Activated CD4-positive, alpha-beta T cell treated with anti-CD3 and anti-CD28 coated beads for 24 hours (primary cell): ENCODE measurements around the gene SERPINB6.
A peak's percentile ranks its signal among the peaks of the same experiment; 100 is the strongest.
"Not testable (repeated sequence)": the region's sequence is repeated elsewhere in the genome, so short reads cannot be mapped to it uniquely, and the experiment has no call there.

ENCODE experiments used
- DNase-seq, 2 donors: peaks; one replicate each; pipeline ENCODE4 v3.0.0-alpha.2; 2020; ENCODE audit warnings: low read depth in 2 of 2

Gene SERPINB6

DNA sequence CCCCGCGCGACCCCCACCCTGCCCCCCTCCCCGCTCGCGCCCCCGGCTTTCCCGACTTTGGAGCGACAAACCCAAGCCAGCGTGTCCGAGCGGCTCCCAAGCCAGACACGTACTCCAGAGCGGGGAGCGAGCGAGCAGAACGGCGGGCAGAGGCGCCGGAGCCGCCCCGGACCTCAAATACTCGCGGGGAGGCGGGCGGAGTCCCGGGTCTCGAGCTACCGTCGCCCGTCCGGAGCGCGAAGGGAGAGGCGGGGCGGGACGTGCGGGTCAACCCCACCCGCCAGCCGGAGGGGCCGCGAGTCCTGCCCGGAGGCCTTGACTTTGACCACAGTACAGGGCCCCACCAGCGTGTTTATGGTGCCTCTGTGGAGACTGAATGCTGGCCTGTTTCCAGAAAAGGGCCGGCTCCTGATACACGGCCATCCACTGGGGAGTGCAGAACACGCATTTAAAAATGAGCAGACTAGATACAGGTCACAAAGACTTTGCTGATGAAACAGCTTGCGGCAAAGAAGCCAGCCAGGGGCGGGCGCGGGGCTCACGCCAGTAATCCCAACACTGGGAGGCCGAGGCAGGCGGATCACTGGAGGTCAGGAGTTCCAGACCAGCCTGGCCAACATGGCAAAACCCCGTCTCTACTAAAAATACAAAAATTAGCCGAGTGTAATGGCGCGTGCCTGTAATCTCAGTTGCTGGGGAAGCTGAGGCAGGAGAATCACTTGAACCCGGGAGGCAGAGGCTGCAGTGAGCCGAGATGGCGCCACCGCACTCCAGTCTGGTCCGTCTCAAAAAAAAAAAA lies at the start of gene SERPINB6:
Gene SERPINB6 (minus strand): TSS at position 148 of the 799 bp plus-strand sequence. CDS start 12,235 bp downstream, outside the sequence.
- peak in 1 of 2 donors; percentile 11 for DNase-seq

DNA sequence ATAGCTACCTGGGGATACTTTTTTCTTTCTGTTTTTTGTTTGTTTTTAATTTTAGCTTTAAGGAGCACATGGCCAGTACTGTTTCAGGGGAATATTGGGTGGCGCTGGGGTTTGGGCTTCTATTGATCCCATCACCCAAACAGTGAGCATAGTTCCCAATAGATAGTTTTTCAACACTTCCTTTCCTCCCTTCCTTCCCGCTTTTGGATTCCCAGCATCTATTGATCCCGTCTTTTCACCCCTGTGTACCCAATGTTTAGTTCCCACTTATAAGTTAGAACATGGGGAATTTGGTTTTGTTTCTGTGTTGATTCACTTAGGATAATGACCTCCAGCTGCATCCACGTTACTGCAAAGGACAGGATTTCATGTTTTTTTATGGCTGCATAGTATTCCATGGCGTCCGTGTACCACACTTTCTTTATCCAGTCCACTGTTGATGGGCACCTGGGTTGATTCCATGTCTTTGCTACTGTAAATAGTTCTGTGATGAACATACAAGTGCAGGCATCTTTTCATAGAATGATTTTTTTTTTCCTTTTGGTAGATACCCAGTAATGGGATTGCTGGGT lies 48.5 kb upstream of the SERPINB6 start:
- no peak for DNase-seq

DNA sequence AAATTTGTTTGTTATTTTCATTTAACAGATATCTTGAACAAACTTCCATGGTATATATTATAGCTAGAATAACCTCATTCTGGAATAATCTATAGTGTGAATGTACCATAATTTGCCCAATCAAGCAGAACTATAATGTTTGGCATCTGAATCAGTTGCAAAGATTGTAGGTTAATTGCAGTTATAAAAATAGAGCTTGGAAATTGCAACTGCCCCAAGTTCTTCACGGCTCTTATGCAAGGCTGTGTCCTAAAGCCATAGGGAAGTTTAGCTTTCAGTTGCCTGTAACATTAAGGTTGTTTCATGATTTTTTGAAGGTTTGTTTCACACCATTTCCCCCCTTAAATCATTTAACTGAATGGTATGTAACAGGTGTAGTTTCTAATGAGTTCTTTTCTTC lies 47.7 kb upstream of the SERPINB6 start:
- no peak for DNase-seq

DNA sequence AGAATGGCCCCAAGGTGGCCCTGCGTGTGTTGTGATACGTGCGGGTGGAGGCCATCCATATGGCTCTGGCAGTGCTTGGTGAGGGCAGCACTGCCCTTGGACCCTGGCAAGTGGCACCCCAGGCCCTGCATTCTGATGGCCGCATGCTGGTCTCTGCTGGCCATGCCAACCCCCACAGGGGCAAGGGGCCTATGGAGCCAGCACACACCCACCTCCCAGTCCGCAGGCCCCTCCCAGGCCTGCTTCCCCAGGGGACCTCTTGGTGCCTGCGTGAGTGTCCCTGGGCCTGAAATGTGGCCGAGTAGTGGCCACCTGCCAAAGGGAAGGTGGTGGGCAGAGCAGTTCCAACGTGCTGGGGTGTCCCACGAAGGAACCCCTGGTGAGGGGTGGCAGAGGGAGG lies 45.9 kb upstream of the SERPINB6 start:
- no peak for DNase-seq

DNA sequence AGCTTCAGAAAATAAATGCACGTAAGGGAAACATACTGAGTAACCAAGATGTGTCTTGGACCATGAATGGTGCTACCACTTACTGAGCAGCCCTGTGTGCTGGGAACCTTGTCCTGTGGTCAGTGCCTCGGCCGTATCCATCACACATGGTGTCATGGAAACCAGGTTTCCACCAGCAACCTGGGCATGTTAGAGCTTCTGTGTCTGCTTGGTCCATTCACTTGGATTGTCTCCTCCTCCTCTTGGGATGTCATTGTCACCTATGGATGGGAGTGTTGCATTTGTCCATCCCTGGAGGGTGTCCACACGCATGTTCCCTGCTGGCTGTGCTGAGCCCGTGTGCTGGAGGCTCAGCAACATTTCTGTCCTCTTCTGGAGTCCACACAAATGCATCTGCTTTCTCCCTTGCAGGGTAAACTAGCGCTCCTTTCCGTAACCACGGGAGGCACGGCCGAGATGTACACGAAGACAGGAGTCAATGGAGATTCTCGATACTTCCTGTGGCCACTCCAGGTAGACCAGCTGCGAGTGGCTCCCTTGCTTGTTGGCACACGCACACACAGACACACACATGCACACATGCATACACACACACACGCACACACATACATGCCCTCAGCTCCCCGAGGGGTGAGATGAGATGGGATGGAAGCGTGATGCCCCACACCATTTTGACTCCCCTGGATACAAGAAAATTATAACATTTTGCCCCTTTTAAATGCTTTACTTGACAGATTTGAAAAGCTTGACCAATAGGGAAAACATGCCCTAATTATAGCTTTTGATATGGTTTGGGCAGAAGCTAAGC lies 45.3 kb upstream of the SERPINB6 start:
- no peak for DNase-seq

DNA sequence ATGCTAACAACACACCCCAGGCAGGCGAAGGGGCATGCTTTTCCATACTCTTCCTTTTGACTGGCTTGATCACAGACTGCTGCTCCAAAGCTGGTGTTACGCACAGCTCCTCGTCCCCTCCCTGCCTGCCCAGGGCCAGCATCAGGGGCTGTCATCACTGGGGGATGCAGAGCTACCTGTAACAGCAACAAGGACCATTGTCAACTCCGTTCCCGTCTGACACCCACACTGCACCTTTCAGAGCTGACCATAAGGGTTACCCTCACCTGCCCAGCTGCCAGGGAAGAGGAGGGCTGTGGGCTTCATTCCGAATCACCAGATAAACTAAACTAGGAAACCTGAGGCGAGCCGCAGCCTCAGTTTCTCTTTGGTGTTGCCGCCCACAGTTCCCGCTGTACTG lies 43.8 kb upstream of the SERPINB6 start:
- DNase-seq, result no peak

DNA sequence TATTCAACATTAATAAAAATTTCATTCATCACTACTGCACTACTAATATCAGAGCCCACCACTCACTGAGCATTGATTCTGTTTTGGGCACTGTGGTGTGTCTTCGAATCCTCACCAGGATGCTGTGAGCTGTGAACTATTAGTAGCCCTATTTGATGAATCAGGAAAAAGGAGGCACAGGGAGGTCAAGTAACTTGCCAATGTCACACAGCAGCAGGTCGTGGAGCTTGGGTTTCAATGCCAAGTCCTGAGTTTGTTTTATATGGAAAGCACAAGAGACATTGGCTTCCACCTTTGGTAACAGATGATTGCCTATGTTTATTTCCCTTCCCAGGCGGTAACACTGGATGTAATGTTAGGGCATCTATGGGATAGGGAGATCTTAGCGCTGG lies 43.3 kb upstream of the SERPINB6 start:
- no peak for DNase-seq

DNA sequence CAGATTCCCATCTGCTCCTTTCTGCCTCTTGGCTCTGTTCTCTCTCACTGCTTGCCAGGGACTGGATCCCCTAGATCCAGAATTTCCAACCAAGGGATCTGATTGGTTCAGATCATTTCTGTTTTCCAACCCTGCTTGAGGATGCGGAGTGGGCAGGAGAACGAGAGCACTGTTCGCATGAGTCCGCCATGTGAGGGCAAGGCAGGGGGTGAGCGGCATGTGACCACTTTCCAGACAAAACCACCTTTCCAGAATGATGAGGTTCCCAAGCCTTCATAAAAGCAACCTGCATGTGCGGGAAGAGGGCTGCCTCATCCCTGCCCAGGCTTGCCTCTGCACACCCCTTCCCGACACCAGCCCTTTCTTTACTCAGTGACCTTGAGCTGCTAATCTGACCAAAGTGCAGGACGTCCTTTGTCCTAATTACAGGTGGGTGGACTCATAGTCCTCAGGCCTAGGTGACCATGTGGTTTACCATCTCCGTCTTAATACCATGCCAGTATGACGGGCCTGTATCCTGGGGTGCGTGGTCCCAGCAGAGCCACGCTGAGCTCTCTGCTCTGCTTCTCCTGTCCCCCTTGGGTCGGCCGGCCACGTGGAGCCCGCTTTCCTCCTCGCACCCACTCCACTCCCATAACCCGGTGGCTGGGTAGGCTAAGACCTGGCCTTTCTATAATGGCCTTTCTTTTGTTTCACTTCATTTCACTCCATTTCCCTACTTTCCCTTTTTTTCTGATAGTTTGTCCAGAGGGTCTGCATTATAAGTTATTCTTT lies 42.7 kb upstream of the SERPINB6 start:
- DNase-seq, result no peak

DNA sequence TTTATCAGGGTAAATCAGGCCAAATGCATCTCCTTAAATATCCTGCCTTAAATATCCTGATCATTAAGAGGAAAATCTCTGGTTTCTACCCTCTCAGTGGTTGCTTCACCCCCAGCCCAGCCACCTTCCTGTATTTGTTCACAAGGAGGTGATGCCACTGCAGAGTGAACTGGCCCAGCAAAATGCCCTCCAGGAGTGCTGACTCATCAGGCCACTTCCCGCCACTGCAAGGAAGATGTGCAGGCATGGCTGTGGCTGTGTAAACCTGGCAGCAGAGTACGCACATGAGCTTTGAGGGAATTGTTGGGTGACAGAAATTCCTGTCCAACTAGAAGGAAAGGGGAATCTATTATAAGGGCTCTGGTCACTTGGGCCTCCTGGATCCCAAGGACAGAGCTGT lies 42.1 kb upstream of the SERPINB6 start:
- DNase-seq, result no peak

DNA sequence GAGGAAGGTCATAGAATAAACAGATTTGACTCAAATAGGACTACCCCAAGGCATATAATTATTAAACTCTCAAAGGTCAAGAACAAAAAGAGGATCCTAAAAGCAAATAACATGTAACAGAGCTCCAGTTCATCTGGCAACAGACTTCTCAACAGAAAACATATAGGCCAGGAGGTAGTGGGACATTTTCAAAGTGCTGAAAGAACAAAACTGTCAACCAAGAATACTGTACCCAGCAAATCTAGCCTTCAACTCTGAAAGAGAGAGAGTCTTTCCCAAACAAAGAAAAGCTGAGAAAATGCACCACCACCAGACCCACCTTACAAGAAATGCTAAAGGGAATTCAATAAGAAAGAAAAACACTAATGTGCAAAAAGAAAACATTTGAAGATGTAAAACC lies 40.2 kb upstream of the SERPINB6 start:
- no peak for DNase-seq

DNA sequence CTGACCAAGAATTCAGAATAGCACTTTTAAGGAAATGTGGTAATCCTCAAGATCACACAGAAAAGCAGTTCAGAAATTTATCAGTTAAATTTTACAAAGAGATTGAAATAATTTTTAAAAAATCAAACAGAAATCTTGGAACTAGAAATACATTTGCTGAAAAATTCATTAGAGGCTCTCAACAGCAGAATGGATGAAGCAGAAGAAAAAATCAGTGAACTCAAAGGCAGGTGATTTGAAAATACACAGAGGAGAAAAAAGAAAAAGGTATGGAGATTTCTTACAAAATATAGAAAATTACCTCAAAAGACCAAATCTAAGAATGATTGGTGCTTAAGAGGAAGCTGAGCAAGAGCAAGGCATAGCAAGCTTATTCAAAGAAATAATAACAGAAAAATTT lies 39.8 kb upstream of the SERPINB6 start:
- no peak for DNase-seq

DNA sequence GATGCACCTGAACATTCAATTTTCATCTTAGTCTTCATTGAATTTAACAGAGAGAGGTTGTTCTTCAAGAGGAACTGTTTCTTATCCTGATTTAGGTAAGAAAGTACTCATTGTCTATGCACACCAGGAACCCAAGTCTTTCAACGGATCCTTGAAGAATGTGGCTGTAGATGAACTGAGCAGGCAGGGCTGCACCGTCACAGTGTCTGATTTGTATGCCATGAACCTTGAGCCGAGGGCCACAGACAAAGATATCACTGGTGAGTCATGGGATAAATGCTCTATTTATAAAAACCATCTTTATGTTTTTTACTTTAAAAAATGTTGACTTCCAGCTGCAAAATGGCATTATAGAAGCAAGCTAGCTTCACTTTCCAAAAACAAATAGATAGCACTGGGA lies 38.6 kb upstream of the SERPINB6 start:
- no peak for DNase-seq

DNA sequence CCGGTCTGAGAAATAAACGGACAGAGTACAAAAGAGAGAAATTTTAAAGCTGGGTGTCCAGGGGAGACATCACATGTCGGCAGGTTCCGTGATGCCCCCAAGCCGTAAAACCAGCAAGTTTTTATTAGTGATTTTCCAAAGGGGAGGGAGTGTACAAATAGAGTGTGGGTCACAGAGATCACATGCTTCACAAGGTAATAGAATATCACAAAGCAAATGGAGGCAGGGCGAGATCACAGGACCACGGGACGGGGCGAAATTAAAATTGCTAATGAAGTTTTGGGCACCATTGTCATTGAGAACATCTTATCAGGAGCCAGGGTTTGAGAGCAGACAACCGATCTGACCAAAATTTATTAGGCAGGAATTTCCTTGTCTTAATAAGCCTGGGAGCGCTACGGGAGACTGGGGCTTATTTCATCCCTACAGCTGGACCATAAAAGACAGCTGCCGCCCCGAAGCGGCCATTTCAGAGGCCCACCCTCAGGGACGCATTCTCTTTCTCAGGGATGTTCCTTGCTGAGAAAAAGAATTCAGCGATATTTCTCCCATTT lies 37.4 kb upstream of the SERPINB6 start:
- not testable (repeated sequence) for DNase-seq

DNA sequence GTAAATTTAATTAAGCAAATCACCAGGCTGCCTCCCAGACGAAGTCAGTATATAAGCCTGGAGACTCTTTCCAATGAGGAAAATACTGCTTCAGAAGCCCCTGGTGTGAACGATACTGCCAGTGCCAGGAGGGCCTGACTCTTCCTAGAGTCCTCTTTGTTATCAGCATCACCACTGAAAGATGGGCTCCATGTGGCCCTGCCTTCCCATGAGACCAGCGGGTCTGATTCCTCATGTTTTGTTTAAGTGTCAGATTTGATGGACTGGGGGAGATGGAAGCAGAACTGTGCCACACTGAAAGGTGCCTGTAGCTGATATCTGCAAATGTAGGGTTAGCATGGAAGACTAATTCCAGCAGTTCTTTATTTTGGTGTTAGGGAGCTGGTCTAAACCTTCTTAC lies 36.2 kb upstream of the SERPINB6 start:
- DNase-seq, result no peak

DNA sequence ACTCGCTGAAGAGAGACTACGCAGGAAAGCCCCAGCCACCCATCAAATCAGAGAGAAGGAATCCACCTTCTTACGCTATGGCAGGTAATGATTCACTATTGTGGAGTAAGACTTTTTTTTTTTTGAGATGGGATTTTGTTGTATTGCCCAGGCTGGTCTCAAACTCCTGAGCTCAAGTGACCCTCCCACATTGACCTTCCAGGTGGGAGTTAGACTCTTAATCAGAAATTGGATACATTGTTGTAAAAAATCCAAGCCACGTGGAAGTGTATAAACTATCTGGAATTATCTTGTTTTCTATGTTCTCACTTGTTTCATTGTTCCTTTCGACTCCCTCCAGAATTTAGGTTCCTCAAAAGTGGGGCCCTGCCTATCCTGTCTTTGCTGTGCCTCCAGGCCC lies 35.1 kb upstream of the SERPINB6 start:
- DNase-seq, result no peak

DNA sequence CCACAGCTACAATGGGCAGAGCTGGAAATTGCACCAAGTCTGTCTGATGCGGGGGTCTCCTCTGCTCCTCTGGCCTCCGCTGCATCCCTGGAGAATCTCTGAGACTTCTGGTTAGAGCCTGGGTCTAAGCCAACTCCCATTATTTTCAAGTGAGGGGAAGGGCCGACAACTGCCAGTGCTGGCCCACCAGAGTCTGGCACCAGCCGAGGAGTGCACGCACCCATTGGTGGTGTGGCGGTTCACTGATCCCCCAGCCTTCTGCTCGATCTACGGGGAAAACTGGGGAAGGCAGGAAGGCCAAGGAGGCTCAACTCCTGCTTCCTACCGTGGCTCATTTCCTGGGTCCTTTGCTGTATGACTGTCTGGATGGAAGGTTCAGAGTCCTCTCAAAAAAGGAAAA lies 34.5 kb upstream of the SERPINB6 start:
- no peak for DNase-seq

DNA sequence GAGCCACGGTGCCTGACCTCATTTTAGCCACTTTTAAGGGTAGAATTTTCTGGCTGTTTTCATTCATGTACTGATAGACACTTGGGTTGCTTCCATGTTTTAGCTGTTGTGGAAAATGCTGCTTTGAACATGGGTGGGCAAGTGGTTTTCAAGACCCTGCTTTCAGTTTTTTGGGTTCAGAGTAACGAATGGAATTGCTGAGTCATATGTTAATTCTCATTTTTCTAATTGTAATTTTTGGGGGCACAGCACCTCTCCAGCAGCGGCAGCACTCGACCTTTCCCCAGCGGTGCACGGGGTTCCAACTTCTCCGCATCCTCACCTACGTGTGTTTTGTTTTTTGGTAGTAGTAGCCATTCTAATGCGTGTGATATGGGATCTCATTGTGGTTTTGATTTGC lies 33.7 kb upstream of the SERPINB6 start:
- DNase-seq, result no peak

DNA sequence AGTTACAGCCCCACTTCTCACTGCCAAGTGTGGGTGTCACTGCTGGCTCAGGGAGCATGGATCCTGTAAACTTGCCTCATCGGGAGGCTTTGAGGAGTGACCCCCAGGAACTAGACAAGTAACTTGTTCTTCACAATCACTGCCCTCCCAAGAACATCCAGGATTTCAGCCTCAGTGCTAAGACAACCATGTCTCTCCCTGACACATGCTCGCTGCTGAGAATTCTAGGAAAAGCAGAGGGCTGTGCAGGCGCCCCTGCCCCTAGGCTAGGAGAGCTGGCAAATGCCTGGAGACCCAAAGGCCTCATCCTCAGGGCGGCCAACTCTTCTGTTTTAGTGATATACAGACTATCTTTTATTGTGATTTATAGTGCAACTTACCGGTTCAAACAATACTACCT lies 31.9 kb upstream of the SERPINB6 start:
- not testable (repeated sequence) for DNase-seq

DNA sequence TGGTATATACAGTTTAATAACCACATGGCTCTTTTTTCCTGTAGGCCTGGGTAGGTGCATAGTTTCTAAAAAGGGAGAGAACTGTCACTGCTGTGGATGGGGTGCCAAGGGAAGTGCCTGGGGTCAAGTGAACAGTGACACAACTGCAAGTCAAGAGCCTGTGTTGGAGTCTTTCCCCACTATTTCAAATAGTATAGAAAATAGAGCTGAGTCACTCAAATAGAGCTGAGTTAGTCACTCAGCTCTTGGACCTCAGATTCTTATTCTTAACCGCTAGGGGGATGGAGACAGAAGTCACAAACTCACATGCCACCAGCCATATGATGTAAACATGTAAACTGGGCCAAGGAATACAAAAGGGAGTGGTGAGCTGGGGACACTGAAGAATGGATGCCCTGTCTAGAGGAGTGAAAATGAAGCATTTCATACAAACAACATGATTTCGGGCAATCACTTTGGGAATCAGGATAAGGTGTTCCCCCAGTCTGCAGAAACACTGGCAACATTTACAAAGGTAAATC lies 30.5 kb upstream of the SERPINB6 start:
- DNase-seq, result no peak

DNA sequence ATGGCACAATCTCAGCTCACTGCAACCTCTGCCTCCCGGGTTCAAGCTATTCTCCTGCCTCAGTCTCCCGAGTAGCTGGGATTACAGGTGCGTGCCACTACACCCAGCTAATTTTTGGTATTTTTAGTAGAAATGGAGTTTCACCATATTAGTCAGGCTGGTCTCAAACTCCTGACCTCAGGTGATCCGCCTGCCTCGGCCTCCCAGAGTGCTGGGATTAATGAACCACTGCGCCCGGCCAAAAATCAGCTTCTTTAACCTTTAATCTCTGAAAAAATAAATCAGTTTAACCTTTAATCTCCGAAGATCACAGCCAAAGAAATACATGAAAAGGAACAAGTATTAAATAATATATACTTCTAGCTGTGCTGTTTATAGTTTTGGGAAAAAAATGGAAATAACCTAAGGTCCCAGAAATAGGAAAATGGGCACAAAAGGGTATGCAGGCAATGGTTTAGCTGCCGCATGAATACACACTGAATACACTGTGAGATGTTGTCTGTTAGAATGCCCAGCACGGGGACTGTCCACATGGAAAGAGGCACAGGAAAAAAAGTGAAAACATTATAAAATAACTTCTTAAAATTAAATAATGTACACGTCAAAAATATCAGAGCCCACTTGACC lies 29.9 kb upstream of the SERPINB6 start:
- no peak for DNase-seq
